GM12892 (cell line): ENCODE data around the gene CFAP90.

Experiments
- POLR2A ChIP-seq: IDR thresholded peaks from 2 replicates; pipeline ENCODE4 v1.6.1; 2011; ENCODE audit warnings: low read depth, low read length, control low read depth
- POLR2AphosphoS5 ChIP-seq: IDR thresholded peaks from 2 replicates; pipeline ENCODE4 v1.6.1; 2011; ENCODE audit warnings: low read depth, low read length, control low read depth
- TAF1 ChIP-seq: IDR thresholded peaks from 2 replicates; pipeline ENCODE4 v1.6.1; 2011; ENCODE audit warnings: low read depth, mild to moderate bottlenecking, control low read depth, low read length, borderline replicate concordance

DNA sequence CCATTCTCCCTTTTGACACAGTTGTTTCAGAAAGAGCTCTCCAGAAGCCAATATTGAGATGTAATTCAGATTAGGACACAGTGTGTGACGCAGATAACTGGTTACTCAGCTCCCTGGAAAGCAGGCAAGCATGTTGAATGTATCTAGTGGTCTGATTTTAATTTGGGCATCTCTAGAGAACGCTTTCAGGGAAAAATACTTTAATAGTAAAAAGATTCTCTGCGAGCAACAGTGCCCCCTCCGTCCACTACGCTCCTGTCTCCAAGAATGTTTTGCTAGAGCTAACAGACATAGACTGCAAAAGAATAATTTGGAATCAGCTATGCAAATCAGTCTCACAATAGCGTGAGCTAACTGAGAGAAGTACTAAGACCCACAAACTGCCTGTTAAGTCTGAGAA, 23.3 kb downstream of the CFAP90 start:
- no peak for TF ChIP-seq POLR2AphosphoS5
- TF ChIP-seq POLR2A: no peak
- no peak for TF ChIP-seq TAF1
